T-helper 1 cell treated with Interleukin-12 subunit alpha and Interleukin-12 subunit beta and Interleukin-4 antibody, amounts not matched to agents 30 μg/mL and 1 μg/mL, for 36 hours (primary cell): ENCODE results near the gene CC2D2B.
"Not testable (repeated sequence)": the region's sequence is repeated elsewhere in the genome, so short reads cannot be mapped to it uniquely, and the experiment has no call there.

Source experiments
- H3K27ac Mint-ChIP-seq: one replicate; pipeline ENCODE4 v1.8.0; 2021; ENCODE audit warnings: mild to moderate bottlenecking, mixed read lengths
- H3K27me3 Mint-ChIP-seq: one replicate; pipeline ENCODE4 v1.8.0; 2021; ENCODE audit warnings: low read depth, mixed read lengths
- H3K36me3 Mint-ChIP-seq: one replicate; pipeline ENCODE4 v1.8.0; 2021; ENCODE audit warnings: low read depth, mixed read lengths
- H3K4me1 Mint-ChIP-seq: one replicate; pipeline ENCODE4 v1.8.0; 2021; ENCODE audit warnings: low read depth, mixed read lengths
- H3K4me3 Mint-ChIP-seq: one replicate; pipeline ENCODE4 v1.8.0; 2021; ENCODE audit warnings: mild to moderate bottlenecking, moderate library complexity, mixed read lengths
- H3K9me3 Mint-ChIP-seq: one replicate; pipeline ENCODE4 v1.8.0; 2021; ENCODE audit warnings: mixed read lengths

The CC2D2B gene

DNA sequence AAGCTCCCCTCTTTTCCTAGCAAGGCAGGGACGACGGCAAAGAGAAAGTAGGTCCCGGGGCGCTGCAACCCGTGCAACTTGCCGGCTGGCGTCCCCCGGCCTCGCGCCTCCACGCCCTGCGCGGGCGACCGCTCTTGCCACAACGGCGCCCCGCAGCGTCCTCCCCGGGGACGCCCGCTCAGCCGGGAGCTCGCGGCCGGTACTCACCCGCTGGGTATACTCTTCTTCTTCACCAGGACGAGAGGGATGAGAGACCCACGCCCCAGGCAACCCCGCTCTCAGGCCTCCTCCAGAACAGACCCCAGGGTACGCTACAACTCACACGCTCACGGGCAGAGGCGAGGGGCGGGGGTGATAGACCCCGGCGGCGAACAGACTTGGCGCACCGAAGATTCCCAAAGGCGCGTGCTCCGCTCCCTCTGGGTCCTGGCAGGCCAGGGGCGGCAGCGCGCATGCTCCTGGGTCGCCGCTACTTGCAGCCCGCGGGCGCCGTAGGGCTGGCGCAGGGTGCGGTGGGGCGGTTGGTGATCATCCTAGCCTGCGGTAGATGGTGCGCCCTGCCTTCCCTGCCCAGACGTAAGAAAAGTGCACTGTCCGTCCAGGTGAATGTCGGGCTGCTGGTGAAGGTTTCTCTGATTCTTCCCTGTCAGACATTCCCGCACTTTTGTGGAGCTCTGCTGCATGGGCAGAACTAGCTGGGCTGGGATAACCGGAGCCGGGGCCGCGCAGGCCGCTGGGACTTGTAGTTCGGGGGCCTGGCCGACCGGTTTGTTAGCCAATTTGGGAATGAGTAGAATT lies at the start of gene CC2D2B:
TSS of gene CC2D2B (plus strand) at position 520 of the 798 bp plus-strand sequence. CDS start 3,349 bp downstream, outside the sequence.
- Mint-ChIP-seq H3K4me1 (peaks cover 11% of the 10 kb centered on the region), H3K9me3 (no peaks in the 10 kb centered on the region), H3K27me3 (peaks cover 21% of the 10 kb centered on the region), H3K36me3 (peaks cover 4% of the 10 kb centered on the region), H3K27ac (peak within 1 kb of the TSS; percentile 76), H3K4me3 (peak within 1 kb of the TSS; percentile 89)

GRCh38 chr10:95860166-95860940 lies 47.4 kb upstream of the CC2D2B start:
- Mint-ChIP-seq H3K9me3 (no peaks in the 10 kb centered on the region), H3K27me3 (no peaks in the 10 kb centered on the region), H3K4me3 (no peak overlapping the region), H3K27ac (peak overlapping the region; percentile 52), H3K36me3 (peaks cover 20% of the 10 kb centered on the region), H3K4me1 (peaks cover 33% of the 10 kb centered on the region)

DNA sequence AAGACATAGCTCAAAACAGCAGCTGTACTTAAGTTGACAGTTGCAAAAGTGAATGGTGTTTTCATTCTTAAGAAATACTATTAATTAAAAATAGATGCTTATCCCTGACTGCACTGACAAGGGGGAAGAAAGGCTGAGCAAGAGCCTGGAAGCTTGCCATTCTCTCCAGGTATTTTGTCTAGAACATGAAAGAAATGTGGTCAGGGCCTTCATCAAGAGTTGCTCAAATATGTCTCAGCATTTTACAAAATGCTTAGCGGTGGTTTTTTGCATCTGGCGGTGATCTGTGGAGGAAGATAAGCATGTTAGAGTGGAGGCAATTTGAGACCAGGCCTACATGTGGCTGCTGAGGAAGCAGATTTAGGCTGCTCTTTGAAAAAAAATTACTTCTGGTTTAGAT lies 46.4 kb upstream of the CC2D2B start:
- peak overlapping the region; percentile 69 for H3K27ac Mint-ChIP-seq
- H3K27me3 Mint-ChIP-seq, result no peaks in the 10 kb centered on the region
- H3K4me1 Mint-ChIP-seq, result peaks cover 41% of the 10 kb centered on the region
- no peaks in the 10 kb centered on the region for H3K9me3 Mint-ChIP-seq
- H3K36me3 Mint-ChIP-seq, result peaks cover 19% of the 10 kb centered on the region
- no peak overlapping the region for H3K4me3 Mint-ChIP-seq

DNA sequence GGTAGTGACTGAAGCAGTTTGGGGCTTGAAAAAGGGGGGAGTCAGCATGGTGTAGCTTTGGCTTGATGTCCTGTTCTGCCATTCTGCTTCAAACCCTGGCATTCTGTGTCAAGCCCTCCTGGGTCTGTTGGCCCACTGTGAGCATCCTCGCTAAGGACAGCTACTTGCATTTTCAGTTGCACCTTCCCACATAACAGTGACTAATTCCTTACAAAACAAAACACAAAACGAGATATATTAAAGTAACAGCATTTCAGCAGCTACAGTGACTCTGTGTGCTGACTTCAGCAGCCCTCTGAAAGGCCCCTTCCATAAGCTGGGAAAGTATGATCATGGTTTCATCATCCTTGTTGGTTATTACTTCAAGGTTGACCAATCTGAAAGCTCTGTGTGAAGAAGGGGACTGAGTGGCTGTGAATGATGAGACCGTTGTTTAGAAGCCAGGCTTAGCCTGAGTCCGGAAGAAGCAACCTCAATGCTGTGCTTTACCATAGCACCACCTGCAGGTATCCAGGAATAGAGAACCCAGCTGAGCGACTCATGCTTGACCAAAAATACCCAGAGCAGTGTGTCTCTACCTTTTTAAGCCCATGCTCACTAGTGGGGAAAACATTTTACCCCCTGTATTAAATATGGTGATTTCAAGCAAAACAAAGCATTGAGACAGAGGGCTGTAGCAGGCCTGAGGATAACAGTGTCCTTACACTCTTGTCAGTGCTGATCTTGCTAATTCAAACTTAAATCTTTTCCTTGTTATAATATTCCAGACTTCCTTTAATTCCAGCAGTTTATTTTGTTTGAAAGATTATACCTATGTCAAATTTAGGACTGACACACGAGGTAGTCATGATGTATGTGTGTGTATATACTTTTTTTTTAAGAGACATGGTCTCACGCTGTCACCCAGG lies 42.6 kb upstream of the CC2D2B start:
- H3K27me3 Mint-ChIP-seq, result no peaks in the 10 kb centered on the region
- H3K4me1 Mint-ChIP-seq, result peaks cover 41% of the 10 kb centered on the region
- no peak overlapping the region for H3K4me3 Mint-ChIP-seq
- H3K27ac Mint-ChIP-seq, result peak overlapping the region; percentile 79
- H3K36me3 Mint-ChIP-seq, result peaks cover 22% of the 10 kb centered on the region
- no peaks in the 10 kb centered on the region for H3K9me3 Mint-ChIP-seq

DNA sequence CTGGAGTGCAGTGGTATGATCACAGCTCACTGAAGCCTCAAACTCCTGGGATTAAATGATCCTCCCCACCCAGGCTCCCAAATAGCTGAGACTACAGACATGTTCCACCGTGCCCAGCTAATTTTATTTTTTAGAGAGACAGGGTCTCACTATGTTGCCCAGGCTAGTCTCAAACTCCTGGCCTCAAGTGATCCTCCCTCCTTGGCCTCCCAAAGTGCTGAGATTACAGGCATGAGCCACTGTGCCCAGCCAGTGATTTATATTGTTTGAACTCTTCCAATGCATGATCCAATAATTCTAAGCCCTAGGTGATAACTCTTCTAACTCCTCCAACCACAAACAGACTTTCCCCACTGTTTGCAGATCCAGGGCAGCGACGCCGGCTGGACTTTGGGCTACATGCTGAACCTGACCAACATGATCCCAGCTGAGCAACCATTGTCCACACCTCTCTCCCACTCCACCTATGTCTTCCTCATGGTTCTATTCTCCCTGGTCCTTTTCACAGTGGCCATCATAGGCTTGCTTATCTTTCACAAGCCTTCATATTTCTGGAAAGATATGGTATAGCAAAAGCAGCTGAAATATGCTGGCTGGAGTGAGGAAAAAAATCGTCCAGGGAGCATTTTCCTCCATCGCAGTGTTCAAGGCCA lies 41.8 kb upstream of the CC2D2B start:
- H3K4me3 Mint-ChIP-seq, result no peak overlapping the region
- H3K27ac Mint-ChIP-seq, result peak overlapping the region; percentile 26
- peaks cover 27% of the 10 kb centered on the region for H3K36me3 Mint-ChIP-seq
- no peaks in the 10 kb centered on the region for H3K9me3 Mint-ChIP-seq
- H3K27me3 Mint-ChIP-seq, result no peaks in the 10 kb centered on the region
- H3K4me1 Mint-ChIP-seq, result peaks cover 37% of the 10 kb centered on the region

DNA sequence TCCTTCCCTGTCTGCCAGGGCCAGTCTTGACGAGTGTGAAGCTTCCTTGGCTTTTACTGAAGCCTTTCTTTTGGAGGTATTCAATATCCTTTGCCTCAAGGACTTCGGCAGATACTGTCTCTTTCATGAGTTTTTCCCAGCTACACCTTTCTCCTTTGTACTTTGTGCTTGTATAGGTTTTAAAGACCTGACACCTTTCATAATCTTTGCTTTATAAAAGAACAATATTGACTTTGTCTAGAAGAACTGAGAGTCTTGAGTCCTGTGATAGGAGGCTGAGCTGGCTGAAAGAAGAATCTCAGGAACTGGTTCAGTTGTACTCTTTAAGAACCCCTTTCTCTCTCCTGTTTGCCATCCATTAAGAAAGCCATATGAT lies 41.3 kb upstream of the CC2D2B start:
- no peak overlapping the region for H3K27ac Mint-ChIP-seq
- peaks cover 34% of the 10 kb centered on the region for H3K4me1 Mint-ChIP-seq
- H3K4me3 Mint-ChIP-seq, result no peak overlapping the region
- no peaks in the 10 kb centered on the region for H3K9me3 Mint-ChIP-seq
- H3K36me3 Mint-ChIP-seq, result peaks cover 23% of the 10 kb centered on the region
- H3K27me3 Mint-ChIP-seq, result no peaks in the 10 kb centered on the region

GRCh38 chr10:95867866-95868265 lies 39.9 kb upstream of the CC2D2B start:
- Mint-ChIP-seq H3K4me1 (peaks cover 29% of the 10 kb centered on the region), H3K27me3 (no peaks in the 10 kb centered on the region), H3K4me3 (no peak overlapping the region), H3K27ac (no peak overlapping the region), H3K9me3 (no peaks in the 10 kb centered on the region), H3K36me3 (peaks cover 33% of the 10 kb centered on the region)

DNA sequence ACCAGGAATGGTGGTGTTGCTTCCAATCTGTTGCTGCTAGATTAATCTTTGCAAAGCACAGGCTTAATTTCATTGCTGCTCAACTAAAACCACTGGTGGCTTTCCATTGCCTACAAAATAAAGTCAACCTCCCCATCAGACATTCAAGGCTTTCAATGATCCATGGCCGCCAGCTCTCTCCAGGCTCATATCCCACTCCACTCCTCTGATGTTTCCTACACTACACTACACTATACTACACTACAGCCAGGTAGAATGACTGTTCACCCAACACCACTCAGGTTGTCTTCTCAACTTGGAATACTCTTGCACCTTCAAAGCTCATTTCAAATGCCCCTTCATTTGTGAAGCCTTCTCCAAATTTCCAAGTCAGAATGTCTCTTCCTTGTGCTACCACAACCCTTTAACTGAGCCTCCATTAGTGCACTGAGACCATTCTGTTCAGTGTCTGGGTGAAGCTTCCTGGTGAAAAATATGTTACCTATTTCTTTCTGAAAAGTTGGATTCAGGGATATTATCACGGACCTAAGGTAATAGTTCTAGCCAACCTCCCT lies 35.5 kb upstream of the CC2D2B start:
- H3K9me3 Mint-ChIP-seq, result peaks cover 10% of the 10 kb centered on the region
- H3K4me1 Mint-ChIP-seq, result peaks cover 3% of the 10 kb centered on the region
- H3K4me3 Mint-ChIP-seq, result no peak overlapping the region
- no peak overlapping the region for H3K27ac Mint-ChIP-seq
- peaks cover 44% of the 10 kb centered on the region for H3K36me3 Mint-ChIP-seq
- H3K27me3 Mint-ChIP-seq, result no peaks in the 10 kb centered on the region

- Mint-ChIP-seq H3K4me3 (no peak overlapping the region), H3K36me3 (peaks cover 39% of the 10 kb centered on the region), H3K27me3 (no peaks in the 10 kb centered on the region), H3K4me1 (no peaks in the 10 kb centered on the region), H3K27ac (no peak overlapping the region), H3K9me3 (peaks cover 10% of the 10 kb centered on the region)
Measured at GRCh38 chr10:95873139-95873538, 34.6 kb upstream of the CC2D2B start.

GRCh38 chr10:95873651-95874050 lies 34.1 kb upstream of the CC2D2B start:
- H3K4me3 Mint-ChIP-seq, result no peak overlapping the region
- peaks cover 39% of the 10 kb centered on the region for H3K36me3 Mint-ChIP-seq
- H3K4me1 Mint-ChIP-seq, result no peaks in the 10 kb centered on the region
- H3K27me3 Mint-ChIP-seq, result no peaks in the 10 kb centered on the region
- peaks cover 10% of the 10 kb centered on the region for H3K9me3 Mint-ChIP-seq
- no peak overlapping the region for H3K27ac Mint-ChIP-seq

GRCh38 chr10:95874783-95875182 lies 33.0 kb upstream of the CC2D2B start:
- H3K27ac Mint-ChIP-seq, H3K4me3 Mint-ChIP-seq, H3K9me3 Mint-ChIP-seq, H3K4me1 Mint-ChIP-seq, H3K27me3 Mint-ChIP-seq: not testable (repeated sequence)
- peaks cover 39% of the 10 kb centered on the region for H3K36me3 Mint-ChIP-seq

DNA sequence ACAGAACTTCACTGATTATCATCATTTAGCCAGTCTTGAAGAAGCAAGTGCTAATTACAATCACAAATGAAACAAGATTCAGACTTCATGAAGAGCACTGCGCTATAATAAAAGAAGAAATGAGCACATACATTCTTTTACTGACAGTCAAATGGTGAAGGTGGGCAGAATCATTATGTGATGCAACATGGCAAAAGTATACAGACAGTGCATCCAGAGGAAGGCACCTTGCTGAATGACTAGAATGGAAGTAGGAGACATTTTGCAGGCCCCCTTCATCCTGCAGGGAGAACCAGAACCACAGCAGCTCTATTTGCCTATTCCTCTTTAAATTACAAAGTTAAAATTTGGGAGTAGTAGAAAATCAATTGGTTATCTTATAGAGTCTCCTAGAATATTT lies 31.0 kb upstream of the CC2D2B start:
- Mint-ChIP-seq H3K27me3 (no peaks in the 10 kb centered on the region), H3K36me3 (peaks cover 32% of the 10 kb centered on the region), H3K4me1 (no peaks in the 10 kb centered on the region), H3K4me3 (no peak overlapping the region), H3K9me3 (peaks cover 10% of the 10 kb centered on the region), H3K27ac (no peak overlapping the region)

DNA sequence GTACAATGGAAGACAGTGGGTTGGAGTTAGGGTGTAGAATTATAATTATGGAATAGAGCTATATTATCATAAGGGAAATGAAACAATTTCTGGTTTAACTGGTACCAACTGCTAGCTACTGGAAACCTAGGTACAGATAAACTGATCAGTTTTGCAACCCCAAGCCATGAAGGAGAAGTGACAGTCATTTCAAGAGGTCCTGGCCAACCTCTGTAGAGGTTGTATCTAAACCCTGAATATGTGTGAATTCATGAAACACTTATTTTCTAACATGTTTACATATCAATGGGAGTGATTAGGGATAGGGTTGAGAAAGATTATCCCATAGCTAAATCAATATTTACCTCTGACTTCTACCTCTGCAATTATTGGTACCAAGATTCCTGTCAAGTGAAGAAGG lies 29.9 kb upstream of the CC2D2B start:
- Mint-ChIP-seq H3K36me3 (peaks cover 25% of the 10 kb centered on the region), H3K9me3 (peaks cover 10% of the 10 kb centered on the region), H3K27me3 (no peaks in the 10 kb centered on the region), H3K4me1 (no peaks in the 10 kb centered on the region), H3K4me3 (no peak overlapping the region), H3K27ac (no peak overlapping the region)

DNA sequence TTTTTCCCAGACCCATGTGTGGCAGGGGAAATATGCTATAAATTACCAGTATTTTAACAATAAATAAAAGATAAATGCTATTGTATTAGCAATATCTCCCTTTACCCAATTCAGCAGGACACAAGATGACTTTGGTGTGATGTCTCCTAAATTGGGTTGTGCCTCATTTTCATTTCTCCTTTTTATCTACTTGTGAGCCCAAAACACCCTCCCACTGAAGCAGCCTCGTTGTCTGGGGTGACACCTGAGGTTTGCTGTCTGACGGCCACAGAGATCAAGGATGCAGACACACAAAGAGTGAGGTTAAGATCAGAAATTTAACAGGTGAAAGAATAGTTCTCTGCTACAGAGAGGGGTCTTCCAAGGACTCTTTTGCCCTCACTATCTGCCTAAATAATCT lies 27.1 kb upstream of the CC2D2B start:
- Mint-ChIP-seq H3K9me3 (no peaks in the 10 kb centered on the region), H3K4me3 (no peak overlapping the region), H3K27me3 (no peaks in the 10 kb centered on the region), H3K27ac (no peak overlapping the region), H3K4me1 (no peaks in the 10 kb centered on the region), H3K36me3 (peaks cover 7% of the 10 kb centered on the region)
